AG10803 (cell line): ENCODE results near the gene AFF4.
A peak's percentile ranks its signal among the peaks of the same experiment; 100 is the strongest.

ENCODE experiments used
- DNase-seq: peaks from one replicate; pipeline ENCODE4 v3.0.0; 2010; ENCODE audit warnings: low read depth
- H3K4me3 ChIP-seq: 2 replicates; pipeline ENCODE4 v1.5.1; 2011; ENCODE audit warnings: mild to moderate bottlenecking, low read length, control low read depth
- CTCF ChIP-seq: conservative IDR thresholded peaks from 2 replicates; pipeline ENCODE4 v1.5.1; 2011; ENCODE audit warnings: mild to moderate bottlenecking, low read length, control low read depth, inconsistent platforms

AFF4 gene

GRCh38 chr5:132832612-132833011 is 130.8 kb downstream of the AFF4 start:
- no peak for TF ChIP-seq CTCF
- H3K4me3 ChIP-seq = no peak overlapping the region
- DNase-seq = no peak

GRCh38 chr5:132831095-132831860 is 132.2 kb downstream of the AFF4 start:
- H3K4me3 ChIP-seq = peak overlapping the region; percentile 64
- no peak for TF ChIP-seq CTCF
- no peak for DNase-seq

- TF ChIP-seq CTCF = no peak
- DNase-seq = peak; percentile 43
- peak within 1 kb of the TSS; percentile 64 for H3K4me3 ChIP-seq
Observed at GRCh38 chr5:132830436-132831094, 132.9 kb downstream of the AFF4 start, which contains the start of gene SHROOM1. Gene SHROOM1 (minus strand): TSS chr5:132830647. CDS start chr5:132826140, 4,507 bp downstream.

- peak overlapping the region; percentile 64 for H3K4me3 ChIP-seq
- DNase-seq = peak; percentile 58
- TF ChIP-seq CTCF = peak; percentile 73
Observed at GRCh38 chr5:132829742-132830435, 133.5 kb downstream of the AFF4 start.

GRCh38 chr5:132828846-132829494 is 134.5 kb downstream of the AFF4 start:
- H3K4me3 ChIP-seq = no peak overlapping the region; the same call in 1 of the 2 replicates
- no peak for DNase-seq
- TF ChIP-seq CTCF = 0 out of 2 replicates have a peak, but pooled peaks have one; percentile 7

GRCh38 chr5:132827943-132828673 is 135.3 kb downstream of the AFF4 start:
- no peak overlapping the region for H3K4me3 ChIP-seq
- DNase-seq = no peak
- TF ChIP-seq CTCF = no peak
